T-helper 1 cell treated with Interleukin-12 subunit alpha and Interleukin-12 subunit beta and Interleukin-4 antibody, amounts not matched to agents 30 ng/mL and 1 ng/mL, for 36 hours (primary cell): ENCODE measurements around the gene KLF1. TPM values are rescaled to one million over a fixed set of nuclear protein-coding genes. Genes with fewer than 3 reads are reported as not detected.

Experiments
- intact Hi-C: fragments of 100-400 bp; cut with micrococcal nuclease; formaldehyde crosslinking; loops from one replicate; pipeline ENCODE4 v1.15.1; 2024
- total RNA-seq: library from RNA; stranded (reverse); gene quantifications from 2 replicates; pipeline ENCODE4 v1.2.3, GENCODE V29; 2022

Gene KLF1
- total RNA-seq, 1 donor from 2014 or later: 0.22 TPM

- intact Hi-C loops: loop anchor here (5.0 kb wide), 1 partner anchor 258 kb away; no protein-coding TSS in a partner anchor
Measured at GRCh38 chr19:12838886-12839756, 47.9 kb downstream of the KLF1 start.

- intact Hi-C loops: loop anchor here (5.0 kb wide), 1 partner anchor 259 kb away; no protein-coding TSS in a partner anchor
Measured at GRCh38 chr19:12838182-12838885, 48.7 kb downstream of the KLF1 start, which contains the start of gene MAST1. TSS of gene MAST1 (plus strand) at chr19:12838515. CDS start at chr19:12838573, 58 bp downstream.

- intact Hi-C loops: loop anchor here (5.0 kb wide), 1 partner anchor 260 kb away; no protein-coding TSS in a partner anchor
Measured at GRCh38 chr19:12837225-12837624, 49.8 kb downstream of the KLF1 start.

DNA sequence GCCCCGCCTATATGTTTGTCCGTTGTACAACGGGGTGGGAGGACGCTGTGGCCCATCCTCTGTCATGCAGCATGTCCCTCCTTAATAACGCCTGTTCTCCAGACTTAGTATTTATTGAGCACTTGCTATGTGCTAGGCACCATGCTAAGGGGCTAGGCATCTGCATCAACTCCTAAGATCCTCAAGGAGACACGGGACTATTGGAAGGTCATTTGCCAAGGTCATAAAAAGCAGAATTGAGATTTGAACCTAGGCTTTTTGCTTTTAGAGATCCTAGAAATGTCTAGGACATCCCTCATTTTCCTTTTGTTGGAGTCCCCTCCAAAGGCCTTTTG lies 50.5 kb downstream of the KLF1 start:
- intact Hi-C loops: loop anchor here (5.0 kb wide), 1 partner anchor 261 kb away; no protein-coding TSS in a partner anchor

DNA sequence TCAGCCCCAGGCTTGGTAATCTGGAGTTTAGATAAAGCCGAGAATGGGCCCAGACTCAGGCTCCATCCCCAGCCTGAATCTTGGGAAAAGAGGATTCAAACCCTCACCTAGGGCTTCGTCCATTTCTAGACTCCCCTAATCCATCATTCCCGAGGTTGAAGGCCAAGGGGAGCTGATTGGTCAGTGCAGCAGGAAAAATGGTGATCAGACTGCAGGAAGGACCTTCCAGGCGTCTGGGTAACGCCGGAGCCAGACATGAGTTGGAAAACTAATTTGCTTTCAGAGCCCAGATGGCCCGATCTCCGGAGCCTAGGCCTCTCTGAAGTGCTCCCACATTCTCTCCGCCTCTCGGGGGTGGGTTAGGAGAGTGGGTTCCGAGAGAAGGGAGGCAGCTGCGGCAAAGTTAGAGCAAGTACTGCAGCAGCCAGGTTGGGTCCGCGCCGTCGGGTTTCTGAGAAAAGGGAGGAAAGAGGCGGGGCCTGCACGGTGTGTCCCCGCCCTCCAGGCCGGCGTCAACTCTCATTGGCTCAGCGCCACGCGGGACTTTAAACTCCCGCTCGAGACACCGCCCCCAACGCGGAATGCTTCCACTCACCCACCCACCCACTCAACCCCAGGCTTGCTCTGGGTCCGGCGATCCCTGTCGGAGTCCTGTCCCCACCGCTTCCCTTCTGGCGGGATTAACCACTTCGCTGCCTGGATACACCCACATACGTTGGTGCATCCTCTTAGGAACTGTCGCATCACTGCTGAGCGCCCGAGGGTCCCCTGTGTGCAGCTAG lies 51.8 kb downstream of the KLF1 start:
- intact Hi-C loops: loop anchor here (5.0 kb wide), 1 partner anchor 262 kb away; no protein-coding TSS in a partner anchor

DNA sequence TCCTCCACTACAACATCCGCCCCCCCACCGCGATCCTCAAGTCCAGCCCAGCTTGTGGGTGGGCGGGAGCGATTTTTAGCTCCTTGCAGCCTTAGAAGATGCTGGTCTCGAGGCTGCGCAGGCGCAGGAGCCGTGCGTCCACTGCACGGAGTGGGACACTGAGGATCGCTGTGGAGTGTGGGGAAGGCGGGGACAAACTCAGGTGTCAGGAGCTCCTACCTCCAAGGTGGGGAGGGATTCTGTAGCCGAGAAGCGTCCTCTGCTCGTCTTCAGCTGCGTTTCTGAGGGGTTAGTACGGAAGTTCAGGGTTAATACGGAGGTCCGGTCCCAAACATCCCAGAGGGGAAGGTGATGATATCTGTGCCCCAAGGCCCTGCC lies 52.4 kb downstream of the KLF1 start, which contains the start of gene RTBDN:
TSS of gene RTBDN (minus strand) at position 14 of the 378 bp plus-strand sequence. CDS start 4,600 bp downstream, outside the sequence.
- intact Hi-C loops: no loop called here

Other genes with a start within 250 kb of the KLF1 start
- gene MAN2B1, start 220.5 kb downstream of the KLF1 start, total RNA-seq: 189 and 197 TPM in 2 replicates
- gene WDR83, start 220.4 kb downstream of the KLF1 start, total RNA-seq: 19.2 and 20.1 TPM in 2 replicates
- gene DHPS, start 205.3 kb downstream of the KLF1 start, total RNA-seq: 108 and 121 TPM in 2 replicates
- not detected in 2 replicates for gene GNG14, start 199.2 kb downstream of the KLF1 start, total RNA-seq
- 5.0 and 6.1 TPM in 2 replicates for gene FBXW9, start 190.6 kb downstream of the KLF1 start, total RNA-seq
- gene TNPO2, start 163.3 kb downstream of the KLF1 start, total RNA-seq: 86.1 and 87.4 TPM in 2 replicates
- gene TRIR, start 152.5 kb downstream of the KLF1 start, total RNA-seq: 180 and 185 TPM in 2 replicates
- 66.7 and 69.3 TPM in 2 replicates for gene GET3, start 149.7 kb downstream of the KLF1 start, total RNA-seq
- 0.10 TPM in 1 of 2 replicates, not detected in the other for gene BEST2, start 135.4 kb downstream of the KLF1 start, total RNA-seq
- 16.5 and 17.9 TPM in 2 replicates for gene HOOK2, start 111.6 kb downstream of the KLF1 start, total RNA-seq
- gene JUNB, start 95.7 kb downstream of the KLF1 start, total RNA-seq: 309 and 316 TPM in 2 replicates
- 300 and 302 TPM in 2 replicates for gene PRDX2, start 85.4 kb downstream of the KLF1 start, total RNA-seq
- 13.0 and 24.6 TPM in 2 replicates for gene THSD8, start 85.1 kb downstream of the KLF1 start, total RNA-seq
- gene RNASEH2A, start 80.6 kb downstream of the KLF1 start, total RNA-seq: 24.3 and 30.5 TPM in 2 replicates
- not detected in 2 replicates for gene RTBDN, start 52.6 kb downstream of the KLF1 start, total RNA-seq
- 0.49 and 1.1 TPM in 2 replicates for gene MAST1, start 48.7 kb downstream of the KLF1 start, total RNA-seq
- gene DNASE2, start 5.8 kb downstream of the KLF1 start, total RNA-seq: 29.5 and 32.6 TPM in 2 replicates
- 48.0 and 49.5 TPM in 2 replicates for gene GCDH, start 4.0 kb upstream of the KLF1 start, total RNA-seq
- gene SYCE2, start 32.1 kb upstream of the KLF1 start, total RNA-seq: 1.9 and 2.8 TPM in 2 replicates
- gene FARSA, start 46.5 kb upstream of the KLF1 start, total RNA-seq: 108 and 117 TPM in 2 replicates
- 1,347 and 1,385 TPM in 2 replicates for gene CALR, start 51.4 kb upstream of the KLF1 start, total RNA-seq
- gene RAD23A, start 58.7 kb upstream of the KLF1 start, total RNA-seq: 113 and 115 TPM in 2 replicates
- 16.6 and 17.9 TPM in 2 replicates for gene GADD45GIP1, start 70.0 kb upstream of the KLF1 start, total RNA-seq
- 0.10 TPM in 1 of 2 replicates, not detected in the other for gene DAND5, start 82.4 kb upstream of the KLF1 start, total RNA-seq
- 0.96 and 1.1 TPM in 2 replicates for gene NFIX, start 108.3 kb upstream of the KLF1 start, total RNA-seq
- 3.6 and 4.2 TPM in 2 replicates for gene LYL1, start 215.7 kb upstream of the KLF1 start, total RNA-seq
- 65.6 and 66.5 TPM in 2 replicates for gene TRMT1, start 229.5 kb upstream of the KLF1 start, total RNA-seq
- 79.6 and 84.4 TPM in 2 replicates for gene NACC1, start 231.1 kb upstream of the KLF1 start, total RNA-seq